HG03097 (cell line): ENCODE data around the gene DLG2.
"Not testable (repeated sequence)": the region's sequence is repeated elsewhere in the genome, so short reads cannot be mapped to it uniquely, and the experiment has no call there.

Experiments used
- ATAC-seq: cut with Tn5 transposase; IDR thresholded peaks from one replicate; pipeline ENCODE4 v1.9.1; 2021; ENCODE audit not compliant: unreplicated experiment, low FRiP score

Gene DLG2

DNA sequence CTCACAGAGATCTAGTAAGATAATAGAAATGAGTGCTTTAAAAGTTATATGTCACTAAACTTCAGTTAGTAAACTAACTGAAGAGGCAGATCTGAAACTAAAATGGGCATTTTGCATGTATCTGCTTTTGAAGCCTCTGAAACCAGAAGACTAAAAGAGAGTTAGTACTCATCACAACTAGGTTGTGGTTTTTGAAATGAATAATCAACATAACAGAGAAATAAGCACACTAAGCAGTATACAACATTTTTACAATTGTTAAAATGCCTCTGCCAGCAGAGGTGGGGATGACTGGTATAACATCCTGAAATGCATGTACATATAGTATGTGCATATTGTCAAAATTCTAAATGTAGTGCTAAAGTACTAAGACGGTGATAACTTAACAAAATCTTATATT lies 564.5 kb downstream of the DLG2 start:
- peak; percentile 100 for ATAC-seq

DNA sequence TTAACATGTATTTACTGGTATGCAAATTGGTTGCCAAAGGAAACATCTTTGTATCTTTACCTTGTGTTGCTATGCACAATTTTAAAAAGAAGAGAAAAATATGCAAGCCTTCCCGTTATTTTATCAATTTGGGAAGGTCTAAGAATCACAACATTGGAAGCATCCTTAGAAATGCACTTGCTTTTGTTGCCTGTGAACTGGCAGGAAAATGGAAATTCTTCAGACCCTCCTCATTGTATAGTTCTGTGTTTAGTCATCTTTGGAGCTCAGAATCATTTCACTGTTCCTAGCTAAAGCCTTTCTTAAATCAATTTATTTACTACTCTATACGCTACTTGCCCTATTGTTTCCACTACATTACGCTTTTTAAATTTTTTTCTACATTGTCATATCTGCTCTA lies 574.5 kb downstream of the DLG2 start:
- no peak for ATAC-seq

DNA sequence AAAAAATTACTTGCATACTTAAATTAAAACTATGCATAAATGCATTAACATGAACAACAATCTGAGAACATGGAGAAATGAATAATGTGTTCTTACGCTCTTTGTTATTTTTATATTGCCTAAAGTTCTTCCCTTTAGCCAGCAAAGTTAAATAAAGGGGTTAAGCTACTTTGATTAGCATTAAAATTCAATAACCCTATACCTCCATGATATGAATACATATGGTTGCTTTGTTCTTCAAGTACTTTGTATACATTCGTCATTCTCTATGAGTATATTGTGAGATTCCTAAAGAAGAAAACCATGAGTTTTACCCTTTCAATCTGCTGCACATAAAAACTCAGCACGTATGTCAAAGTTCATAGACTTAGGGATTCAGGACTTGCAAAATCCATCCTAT lies 578.3 kb downstream of the DLG2 start:
- ATAC-seq: no peak

DNA sequence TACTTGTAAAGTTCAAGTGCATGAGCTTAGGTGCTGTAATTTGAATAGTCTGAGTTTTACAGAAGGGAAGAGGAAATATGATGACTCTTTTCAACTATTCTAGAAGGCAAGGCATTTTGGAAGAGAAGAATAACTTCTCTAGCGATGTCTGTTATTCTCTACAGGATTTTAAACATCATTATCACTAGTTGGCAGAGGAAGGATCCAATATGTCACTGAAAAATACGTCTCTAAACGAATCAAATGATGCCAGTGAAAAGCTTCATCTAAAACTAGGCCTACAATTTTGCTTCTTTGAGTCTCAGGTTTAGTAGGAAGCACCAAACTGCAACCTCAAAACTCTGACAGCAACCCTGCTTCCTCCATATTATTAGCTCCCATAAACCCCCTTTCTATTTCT lies 581.4 kb downstream of the DLG2 start:
- ATAC-seq: no peak

DNA sequence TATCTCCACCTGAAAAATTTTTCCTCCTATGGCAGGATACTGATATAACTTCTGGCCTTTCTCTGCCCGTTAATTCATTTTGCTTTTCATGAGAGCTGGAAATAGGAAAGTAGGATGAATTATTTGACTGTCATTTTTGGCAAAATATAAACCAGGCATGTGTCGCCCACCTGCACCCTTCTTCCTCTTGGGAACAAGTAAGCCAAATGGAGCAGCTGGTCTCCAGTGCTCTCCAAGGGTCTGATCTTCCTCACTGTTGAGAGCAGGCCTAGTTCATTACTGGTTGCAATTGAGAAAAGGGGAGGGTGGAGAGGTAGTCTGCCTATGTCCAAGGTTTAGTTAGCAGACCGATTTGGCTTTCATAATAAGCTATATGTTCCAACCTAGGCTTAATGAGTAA lies 582.2 kb downstream of the DLG2 start:
- ATAC-seq: no peak

DNA sequence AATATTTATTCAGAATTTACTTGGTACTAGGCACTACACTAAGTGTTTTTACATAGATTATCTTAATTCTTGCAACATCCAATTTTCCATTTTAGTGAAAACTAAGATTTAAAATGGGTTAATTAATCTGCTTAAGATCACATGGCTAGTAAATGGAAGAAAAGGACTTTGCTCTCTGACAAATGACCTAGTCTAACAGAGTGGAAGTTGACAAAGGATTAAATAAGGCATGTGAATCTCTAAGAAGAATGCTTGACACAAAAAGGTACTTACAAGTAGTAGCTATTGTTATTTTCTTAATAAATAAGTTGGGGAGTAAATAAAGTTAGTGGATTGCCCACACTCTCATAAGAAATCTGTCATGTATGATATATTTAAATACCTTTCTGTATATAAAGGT lies 584.8 kb downstream of the DLG2 start:
- no peak for ATAC-seq

DNA sequence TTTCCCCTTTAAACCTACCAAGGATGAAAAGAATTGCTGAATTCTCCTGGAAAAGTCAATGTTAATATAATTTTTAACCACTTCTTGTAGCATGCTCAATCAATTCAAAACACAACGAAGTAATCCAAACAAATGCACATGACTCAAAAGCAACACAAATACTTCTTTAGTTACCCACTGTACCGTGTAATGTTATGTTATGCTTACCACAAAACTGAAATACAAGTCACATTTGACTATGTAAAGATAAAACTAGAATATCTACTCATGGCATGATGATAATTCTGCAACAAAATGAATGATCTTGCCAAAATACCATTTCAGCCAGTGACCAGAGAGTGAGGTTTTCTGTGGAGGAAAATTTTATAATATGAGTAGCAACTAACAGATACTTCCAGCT lies 587.0 kb downstream of the DLG2 start:
- ATAC-seq: no peak

DNA sequence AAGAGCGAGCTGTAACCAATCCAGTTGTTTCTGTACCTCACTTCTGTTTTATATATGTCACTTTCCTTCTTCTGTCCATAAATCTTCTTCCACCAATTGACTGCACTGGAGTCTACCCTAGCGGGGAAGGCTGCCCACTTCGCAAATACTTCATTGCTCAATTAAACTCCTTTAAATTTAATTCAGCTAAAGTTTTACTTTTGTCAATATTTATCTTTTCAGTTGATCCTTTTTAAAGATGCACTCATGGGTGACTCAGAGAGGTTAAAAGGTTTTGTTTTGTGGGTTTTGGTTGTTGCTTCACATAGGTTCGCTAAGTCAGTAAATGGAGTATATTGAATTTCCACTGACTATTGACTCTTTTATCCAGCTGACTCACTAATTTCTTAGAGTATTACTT lies 597.2 kb downstream of the DLG2 start:
- ATAC-seq: no peak

DNA sequence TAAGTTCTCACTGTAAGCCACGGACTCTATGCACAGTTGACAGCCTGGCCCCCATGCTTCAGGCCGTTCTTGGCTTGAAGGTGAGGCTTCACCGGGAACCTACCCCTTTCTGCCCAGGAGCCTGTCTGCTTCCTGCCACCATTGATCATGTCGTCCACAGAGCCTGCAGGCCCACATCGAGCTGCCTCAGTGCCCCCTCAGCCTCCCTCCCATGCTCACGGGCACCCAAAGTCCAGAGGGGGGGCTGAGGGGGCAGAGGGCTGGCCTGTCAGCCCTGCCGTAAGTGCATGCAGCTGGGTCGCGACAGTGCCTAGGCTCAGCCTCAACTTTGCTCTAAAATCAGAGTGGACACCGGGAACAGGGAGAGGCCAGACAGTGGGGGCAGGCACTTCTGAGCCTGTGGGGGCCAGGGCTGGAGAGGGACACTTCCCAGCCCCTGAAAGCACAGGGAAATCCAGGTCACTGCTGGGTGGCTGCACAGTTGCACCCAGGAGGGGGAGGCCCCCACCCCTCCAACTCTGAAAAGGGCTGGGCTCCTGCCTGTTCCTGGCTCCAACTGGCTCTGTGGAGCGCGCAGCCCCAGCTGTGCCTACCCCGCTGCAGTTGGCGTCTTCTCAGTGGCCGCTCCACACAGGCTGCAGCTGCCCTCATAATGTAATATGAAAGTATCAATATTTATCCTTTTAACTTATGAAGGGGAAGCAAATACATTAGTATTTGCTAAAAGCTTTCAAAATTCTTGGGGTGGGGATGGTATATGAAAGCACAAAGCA lies 598.6 kb downstream of the DLG2 start:
- no peak for ATAC-seq

DNA sequence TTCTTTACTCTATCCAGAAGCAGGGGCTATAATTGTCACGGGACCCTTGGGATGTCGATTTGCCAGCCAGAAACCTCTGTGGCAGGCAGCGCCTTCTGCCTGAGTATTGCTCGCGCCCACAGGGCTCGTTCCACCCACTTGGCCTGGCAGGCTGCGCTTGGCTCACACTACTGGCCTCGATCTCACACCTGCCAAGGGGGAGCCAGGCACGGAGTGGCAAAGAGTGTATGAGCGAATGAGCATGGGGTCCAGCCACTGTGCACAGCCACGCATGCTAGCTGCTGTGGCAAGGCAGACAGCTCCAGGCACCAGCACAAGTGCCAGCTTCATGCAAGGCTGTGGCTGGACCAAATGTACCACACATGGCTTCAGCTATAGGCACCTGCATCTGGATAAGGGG lies 599.8 kb downstream of the DLG2 start:
- no peak for ATAC-seq

DNA sequence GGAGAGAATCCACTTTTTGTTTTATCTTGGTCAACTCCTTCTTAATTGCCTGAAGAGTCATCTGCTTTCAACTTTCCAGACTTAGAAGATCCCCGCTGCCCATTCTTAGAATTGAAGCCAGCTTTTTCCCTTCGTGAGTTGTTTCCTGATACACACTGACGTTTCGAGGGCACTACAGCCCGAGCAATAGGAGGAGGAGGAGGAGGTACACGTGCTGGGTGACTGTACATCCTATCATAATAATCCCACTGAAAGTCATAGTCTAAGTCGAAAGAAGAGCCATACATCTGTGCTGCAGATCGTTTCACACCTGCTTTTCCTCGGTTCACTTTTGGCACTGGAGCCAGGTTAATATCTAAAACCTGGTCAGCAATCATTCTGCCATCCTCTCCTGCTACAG lies 606.1 kb downstream of the DLG2 start:
- no peak for ATAC-seq

DNA sequence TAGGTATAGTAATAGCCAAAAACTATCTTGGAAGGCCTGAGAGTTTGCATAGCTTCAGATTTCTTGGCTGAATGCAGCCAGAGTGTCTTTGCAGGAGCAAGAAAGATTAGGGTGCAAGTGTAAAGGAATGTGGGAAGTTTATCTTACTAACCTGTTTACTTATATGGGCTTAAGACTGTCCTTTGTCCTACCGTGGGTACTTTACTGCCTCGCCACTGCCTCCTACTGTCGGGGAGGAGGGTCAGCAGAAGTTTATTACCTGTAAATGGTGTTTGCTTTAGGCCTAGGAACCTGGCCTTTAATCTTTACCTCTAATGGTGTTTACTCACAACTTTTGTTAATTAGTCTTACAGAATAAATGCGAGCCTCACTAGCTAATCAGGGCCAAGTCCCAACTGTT lies 633.8 kb downstream of the DLG2 start:
- no peak for ATAC-seq

DNA sequence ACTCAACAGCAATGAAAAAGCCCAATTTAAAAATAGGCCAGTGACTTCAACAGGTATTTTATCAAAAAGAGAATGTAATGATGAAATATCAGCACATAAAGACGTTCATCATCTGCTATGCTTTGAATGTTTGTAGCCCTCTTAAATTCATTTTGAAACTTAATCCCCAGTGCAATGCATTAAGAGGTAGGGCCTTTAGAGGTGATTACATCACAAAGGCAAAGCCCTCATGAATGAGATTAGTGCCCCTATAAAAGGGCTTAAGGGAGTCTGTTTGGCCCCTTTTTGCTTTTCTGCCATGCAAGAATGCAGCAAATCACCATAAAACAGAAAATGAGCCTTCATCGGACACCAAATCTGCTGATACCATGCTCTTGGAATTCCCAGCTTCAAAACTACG lies 637.0 kb downstream of the DLG2 start:
- no peak for ATAC-seq

DNA sequence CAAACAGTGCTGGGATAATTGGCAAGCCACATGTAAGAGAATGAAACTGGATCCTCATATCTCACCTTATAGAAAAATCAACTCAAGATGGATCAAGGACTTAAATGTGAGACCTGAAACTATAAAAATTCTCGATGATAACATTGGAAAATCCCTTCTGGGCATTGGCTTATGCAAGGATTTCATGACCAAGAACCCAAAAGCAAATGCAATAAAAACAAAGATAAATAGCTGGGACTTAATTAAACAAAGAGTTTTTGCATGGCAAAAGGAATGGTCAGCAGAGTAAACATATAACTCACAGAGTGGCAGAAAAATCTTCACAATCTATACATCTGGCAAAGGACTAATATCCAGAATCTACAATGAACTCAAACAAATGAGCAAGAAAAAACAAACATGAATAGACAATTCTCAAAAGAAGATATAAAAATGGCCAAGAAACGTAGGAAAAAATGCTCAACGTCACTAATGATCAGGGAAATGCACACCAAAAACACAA lies 639.4 kb downstream of the DLG2 start:
- not testable (repeated sequence) for ATAC-seq

DNA sequence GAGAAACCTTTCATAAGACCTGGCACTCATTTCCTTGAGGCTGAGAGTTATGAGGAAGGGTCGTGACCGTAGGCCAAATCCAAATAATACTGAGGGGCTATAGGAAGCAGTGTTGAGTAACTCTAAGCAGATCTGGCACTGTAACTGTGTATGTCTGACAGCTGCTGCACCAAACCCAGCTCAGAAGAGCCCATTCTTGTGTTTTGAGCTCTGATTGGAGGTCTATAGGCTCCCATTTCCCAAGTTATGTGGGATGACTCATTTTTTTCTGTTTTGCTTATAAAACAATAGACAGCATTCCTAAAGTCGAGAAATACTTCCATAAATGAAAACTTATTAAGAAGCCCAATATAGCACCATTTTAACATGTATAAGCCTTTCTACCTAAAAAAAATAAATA lies 645.8 kb downstream of the DLG2 start:
- no peak for ATAC-seq

DNA sequence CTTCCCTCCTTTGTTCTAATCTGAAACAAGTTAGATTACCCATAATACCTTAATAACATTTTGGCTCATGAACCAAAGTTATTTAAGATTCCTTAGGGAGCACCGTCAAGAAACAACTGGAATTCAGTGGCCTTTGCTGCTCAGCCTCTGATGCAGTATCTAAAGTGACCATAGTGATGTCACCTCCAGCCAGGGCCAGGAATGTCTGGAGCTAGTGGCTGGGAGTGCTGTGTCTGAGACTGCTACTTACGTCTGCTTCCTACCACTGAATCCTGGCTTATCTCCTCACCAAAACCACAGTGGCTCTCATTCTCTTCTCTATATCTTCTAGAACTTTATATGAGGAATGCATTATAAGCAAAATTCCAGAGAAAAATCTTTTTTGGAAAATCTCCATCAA lies 658.0 kb downstream of the DLG2 start:
- no peak for ATAC-seq

DNA sequence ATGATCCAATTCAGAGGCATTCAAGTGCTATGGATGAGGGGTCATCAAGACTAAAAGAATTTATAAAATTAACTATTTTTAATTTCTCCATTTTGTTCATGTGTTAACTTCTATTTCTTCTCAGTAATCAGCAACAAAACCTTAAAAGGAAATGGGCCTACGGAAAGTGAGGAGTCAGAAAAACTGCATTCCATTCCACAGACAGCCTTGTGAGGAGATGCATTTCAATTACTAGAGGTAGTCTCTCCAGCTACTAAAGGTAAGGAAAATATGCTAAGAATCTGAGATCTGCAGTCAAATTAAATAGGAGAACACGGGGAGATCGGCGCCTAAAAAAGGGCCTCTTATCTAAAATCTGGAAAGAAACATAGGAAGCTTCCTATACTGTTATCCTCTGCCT lies 661.7 kb downstream of the DLG2 start:
- ATAC-seq: no peak

DNA sequence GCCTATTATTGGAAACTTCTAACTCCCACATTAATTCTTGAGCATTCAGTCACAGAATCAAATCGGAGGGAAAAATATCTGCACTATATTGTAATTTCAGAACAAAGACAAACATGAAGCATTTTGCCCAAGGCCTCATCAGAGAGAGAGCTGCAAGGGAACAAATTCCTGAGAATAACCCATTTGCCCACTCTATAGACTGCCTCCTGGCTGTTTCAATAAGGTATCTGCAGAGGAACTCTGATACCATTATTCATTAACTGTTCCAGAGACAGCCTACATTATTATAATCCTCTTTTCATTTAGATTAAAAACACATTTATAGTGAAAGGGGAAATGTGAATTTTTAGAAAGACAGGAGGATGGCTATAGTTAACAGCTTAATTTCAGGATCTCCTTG lies 663.9 kb downstream of the DLG2 start:
- no peak for ATAC-seq

DNA sequence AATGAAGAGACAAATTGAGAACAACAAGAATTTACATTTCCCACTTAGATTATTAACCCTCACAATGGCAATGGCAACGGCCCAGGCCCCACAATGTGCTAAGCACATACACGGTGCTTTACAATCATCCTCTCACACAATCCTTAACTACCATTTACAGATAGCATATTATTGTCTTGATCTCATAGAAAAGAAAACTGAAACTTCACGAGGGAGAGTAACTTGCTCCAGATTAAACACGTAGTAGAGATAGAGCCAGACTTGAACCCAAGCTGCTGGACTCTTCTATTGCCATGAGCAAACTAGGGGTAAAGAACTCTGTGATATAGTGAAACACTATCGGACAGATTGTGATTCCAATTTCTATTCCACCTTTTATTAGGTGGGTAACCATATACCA lies 665.1 kb downstream of the DLG2 start:
- ATAC-seq: no peak

DNA sequence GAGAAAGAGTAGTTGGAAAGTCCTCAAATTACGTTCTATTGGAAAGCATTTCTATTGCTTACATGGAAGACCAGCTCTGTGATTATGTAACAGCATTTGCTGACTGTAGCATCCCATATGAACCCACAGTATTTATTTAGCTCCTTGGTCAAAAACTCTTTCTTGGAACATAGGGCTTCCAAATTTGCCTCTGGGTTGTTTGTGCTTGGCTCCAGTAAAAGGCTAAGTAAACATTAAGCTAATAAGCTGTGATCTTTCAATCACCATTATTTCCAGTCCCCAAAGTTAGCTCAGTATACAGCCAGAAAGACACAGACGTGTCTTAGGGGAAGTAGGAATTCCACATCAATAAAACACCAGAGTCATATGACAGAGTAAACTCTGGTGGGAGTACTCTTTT lies 668.8 kb downstream of the DLG2 start:
- ATAC-seq: no peak

DNA sequence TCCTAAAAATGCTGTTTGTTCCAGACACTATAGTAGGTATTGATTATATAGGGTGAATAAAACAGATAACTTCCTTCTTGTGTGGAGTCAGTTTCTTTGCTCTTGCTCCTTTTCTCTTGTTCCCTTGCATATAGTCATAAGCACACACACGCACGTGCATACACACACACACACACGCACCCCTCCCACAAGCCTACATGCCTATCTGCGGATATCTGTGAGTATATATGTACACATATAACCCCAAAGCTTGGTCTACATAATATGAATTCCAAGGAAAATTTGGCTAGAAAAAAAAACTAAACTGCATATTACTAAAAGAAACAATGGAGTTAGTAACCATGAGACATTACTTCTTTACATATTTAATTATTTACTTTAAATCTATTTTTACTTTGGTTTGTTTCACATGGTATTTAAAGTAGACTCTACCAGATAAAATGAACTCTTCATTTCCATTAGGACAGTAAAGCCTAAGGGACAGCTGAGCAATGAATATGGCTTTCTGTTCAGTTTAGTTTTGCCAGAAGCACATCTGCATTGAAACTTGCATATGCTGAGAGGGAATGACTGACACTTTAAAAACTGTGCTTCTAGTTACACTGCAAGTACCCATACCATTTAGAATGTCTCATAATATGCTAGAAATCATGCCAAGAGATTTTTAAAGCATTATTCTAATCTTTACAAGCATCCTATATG lies 676.4 kb downstream of the DLG2 start:
- no peak for ATAC-seq

DNA sequence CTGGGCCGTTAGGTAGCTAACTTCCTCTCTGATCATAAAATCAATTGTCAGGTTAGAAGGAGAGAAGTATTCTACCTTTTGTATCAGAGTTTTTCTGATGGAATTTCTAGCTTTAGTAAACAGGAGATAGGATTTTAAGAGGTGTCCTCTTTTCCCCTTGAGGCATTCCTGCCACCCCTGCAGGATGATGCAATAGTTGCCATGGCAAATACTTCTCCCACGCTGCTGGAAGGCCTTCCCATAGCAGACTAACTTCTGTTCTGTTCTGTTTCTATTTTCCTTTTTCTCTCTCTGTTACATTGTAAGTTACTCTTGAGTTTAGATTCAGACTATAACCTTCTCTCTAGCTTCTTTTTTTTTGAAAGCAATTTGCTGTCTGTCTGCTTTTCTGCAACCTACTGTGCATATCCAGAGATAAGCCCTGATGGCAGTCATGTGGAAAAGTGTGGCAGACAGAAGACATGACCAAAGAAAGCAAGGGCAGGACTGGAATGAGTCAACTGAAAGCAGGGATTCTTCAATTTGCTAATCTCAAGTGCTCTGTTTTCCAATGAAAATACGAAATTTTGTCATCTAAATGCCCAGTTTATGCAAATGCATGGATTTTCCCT lies 679.1 kb downstream of the DLG2 start:
- ATAC-seq: no peak
